ENCODE results near the gene LAMC1. TPM values are rescaled to one million over a fixed set of nuclear protein-coding genes. Genes with fewer than 3 reads are reported as not detected.

Gene LAMC1
- polyA plus RNA-seq, 1 donor from 2014 or later = 4.2 TPM

DNA sequence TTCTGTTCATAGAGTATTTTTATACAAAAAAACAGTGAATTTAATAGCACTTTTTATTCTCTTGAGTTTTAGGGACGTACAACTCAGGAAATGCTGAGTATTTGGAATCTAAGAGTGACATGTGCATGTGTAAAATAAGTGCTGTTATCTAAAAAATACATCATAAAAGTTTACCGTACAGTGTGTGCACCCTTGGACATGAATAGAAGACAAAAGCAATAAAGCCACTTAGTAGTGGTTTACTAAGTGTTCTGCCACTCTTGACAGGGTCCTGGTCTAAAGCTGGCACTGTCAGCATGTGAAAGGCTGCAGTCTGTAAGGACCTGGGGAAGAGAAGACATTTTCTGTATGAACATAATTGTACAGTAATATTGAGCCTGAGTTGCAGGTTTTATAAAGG, 51.0 kb downstream of the LAMC1 start (continued):
- TF ChIP-seq, protein P1, sequence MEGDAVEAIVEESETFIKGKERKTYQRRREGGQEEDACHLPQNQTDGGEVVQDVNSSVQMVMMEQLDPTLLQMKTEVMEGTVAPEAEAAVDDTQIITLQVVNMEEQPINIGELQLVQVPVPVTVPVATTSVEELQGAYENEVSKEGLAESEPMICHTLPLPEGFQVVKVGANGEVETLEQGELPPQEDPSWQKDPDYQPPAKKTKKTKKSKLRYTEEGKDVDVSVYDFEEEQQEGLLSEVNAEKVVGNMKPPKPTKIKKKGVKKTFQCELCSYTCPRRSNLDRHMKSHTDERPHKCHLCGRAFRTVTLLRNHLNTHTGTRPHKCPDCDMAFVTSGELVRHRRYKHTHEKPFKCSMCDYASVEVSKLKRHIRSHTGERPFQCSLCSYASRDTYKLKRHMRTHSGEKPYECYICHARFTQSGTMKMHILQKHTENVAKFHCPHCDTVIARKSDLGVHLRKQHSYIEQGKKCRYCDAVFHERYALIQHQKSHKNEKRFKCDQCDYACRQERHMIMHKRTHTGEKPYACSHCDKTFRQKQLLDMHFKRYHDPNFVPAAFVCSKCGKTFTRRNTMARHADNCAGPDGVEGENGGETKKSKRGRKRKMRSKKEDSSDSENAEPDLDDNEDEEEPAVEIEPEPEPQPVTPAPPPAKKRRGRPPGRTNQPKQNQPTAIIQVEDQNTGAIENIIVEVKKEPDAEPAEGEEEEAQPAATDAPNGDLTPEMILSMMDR (IDR thresholded peaks at IDR 0.05; ENCODE audit: poor library complexity, severe bottlenecking) = no peak

DNA sequence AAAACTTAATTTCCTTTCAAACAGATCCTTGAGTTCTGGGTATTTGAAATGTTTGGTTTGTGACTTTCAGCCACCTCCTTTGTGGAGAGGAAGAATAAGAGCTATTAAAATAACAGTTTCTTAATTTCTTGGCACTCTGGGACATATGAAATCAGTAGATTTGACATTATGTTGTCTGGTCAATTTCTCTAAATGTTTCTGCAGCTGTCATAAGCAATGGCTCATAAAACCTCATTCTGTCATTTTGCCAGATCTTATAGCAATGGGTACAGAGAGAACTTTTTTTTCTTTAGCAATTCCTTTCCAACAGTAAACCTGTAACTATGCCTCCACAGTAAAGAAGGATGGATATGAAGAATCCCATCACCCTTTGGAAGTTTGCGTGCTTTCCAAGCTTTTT, 52.6 kb downstream of the LAMC1 start:
- Histone ChIP-seq H4K20me1 (ENCODE audit: insufficient read depth) (no peaks in the 10 kb centered on the region), H3K79me2 (replicated peaks; ENCODE audit: insufficient read depth, low read length) (no peaks in the 10 kb centered on the region), H3K4me2 (ENCODE audit: low read length) (no peak overlapping the region)

DNA sequence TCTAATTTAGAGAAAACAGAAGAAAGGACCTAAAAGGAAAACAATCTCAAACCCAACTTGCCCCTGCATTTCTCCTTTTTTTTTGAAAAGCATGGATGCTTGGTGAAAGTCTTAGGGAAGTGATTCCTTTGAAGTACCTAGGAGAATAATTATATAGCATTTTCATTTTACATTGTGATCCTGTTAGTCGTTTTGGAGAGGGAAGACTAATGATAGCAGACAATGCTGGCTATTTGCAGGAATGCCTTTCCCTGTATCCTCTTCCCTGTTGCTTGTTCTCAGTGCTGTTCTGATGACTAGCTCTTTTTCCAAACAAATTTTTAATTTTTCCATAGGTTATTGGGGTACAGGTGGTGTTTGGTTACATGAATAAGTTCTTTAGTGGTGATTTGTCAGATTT, 53.9 kb downstream of the LAMC1 start:
- Histone ChIP-seq H2AFZ (ENCODE audit: low read depth, low read length) (no peak overlapping the region), H3K79me2 (replicated peaks; ENCODE audit: insufficient read depth, low read length) (no peaks in the 10 kb centered on the region), H3K9ac (ENCODE audit: low read length) (no peak overlapping the region), H3K4me2 (ENCODE audit: low read length) (no peak overlapping the region), H3K4me3 (ENCODE audit: low read length) (no peak overlapping the region), H3K36me3 (ENCODE audit: insufficient read depth, low read length) (no peaks in the 10 kb centered on the region), H3K27ac (ENCODE audit: low read length) (no peak overlapping the region), H3F3A (ENCODE audit: insufficient read depth, low read length, poor library complexity, severe bottlenecking) (no peaks in the 10 kb centered on the region), H3K9me2 (ENCODE audit: insufficient read depth, low read length) (no peaks in the 10 kb centered on the region), H3K27me3 (ENCODE audit: insufficient read depth, low read depth, low read length) (no peaks in the 10 kb centered on the region), H3K9me3 (ENCODE audit: low read length) (no peaks in the 10 kb centered on the region), H4K20me1 (ENCODE audit: insufficient read depth) (no peaks in the 10 kb centered on the region)
- TF ChIP-seq EZH2 (IDR thresholded peaks at IDR 0.05; ENCODE audit: borderline replicate concordance, insufficient read depth, low read length, poor library complexity, severe bottlenecking) = no peak
- no peak for TF ChIP-seq RAD21 (conservative IDR thresholded peaks at IDR 0.05)
- TF ChIP-seq, protein P1 (IDR thresholded peaks at IDR 0.05; ENCODE audit: poor library complexity, severe bottlenecking) = no peak
- TF ChIP-seq EP300 (conservative IDR thresholded peaks at IDR 0.05; ENCODE audit: poor library complexity, severe bottlenecking) = no peak
- TF ChIP-seq, protein P2, sequence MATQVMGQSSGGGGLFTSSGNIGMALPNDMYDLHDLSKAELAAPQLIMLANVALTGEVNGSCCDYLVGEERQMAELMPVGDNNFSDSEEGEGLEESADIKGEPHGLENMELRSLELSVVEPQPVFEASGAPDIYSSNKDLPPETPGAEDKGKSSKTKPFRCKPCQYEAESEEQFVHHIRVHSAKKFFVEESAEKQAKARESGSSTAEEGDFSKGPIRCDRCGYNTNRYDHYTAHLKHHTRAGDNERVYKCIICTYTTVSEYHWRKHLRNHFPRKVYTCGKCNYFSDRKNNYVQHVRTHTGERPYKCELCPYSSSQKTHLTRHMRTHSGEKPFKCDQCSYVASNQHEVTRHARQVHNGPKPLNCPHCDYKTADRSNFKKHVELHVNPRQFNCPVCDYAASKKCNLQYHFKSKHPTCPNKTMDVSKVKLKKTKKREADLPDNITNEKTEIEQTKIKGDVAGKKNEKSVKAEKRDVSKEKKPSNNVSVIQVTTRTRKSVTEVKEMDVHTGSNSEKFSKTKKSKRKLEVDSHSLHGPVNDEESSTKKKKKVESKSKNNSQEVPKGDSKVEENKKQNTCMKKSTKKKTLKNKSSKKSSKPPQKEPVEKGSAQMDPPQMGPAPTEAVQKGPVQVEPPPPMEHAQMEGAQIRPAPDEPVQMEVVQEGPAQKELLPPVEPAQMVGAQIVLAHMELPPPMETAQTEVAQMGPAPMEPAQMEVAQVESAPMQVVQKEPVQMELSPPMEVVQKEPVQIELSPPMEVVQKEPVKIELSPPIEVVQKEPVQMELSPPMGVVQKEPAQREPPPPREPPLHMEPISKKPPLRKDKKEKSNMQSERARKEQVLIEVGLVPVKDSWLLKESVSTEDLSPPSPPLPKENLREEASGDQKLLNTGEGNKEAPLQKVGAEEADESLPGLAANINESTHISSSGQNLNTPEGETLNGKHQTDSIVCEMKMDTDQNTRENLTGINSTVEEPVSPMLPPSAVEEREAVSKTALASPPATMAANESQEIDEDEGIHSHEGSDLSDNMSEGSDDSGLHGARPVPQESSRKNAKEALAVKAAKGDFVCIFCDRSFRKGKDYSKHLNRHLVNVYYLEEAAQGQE (IDR thresholded peaks at IDR 0.05; ENCODE audit: borderline replicate concordance) = no peak
- TF ChIP-seq MXI1 (conservative IDR thresholded peaks at IDR 0.05; ENCODE audit: poor library complexity, severe bottlenecking) = no peak
- TF ChIP-seq SMC3 (conservative IDR thresholded peaks at IDR 0.05; ENCODE audit: poor library complexity) = no peak

More for the DNA sequence above, 52.6 kb downstream of the LAMC1 start:
- Histone ChIP-seq H3K36me3 (ENCODE audit: insufficient read depth, low read length) (no peaks in the 10 kb centered on the region), H3K9me2 (ENCODE audit: insufficient read depth, low read length) (no peaks in the 10 kb centered on the region), H3F3A (ENCODE audit: insufficient read depth, low read length, poor library complexity, severe bottlenecking) (no peaks in the 10 kb centered on the region), H3K27ac (ENCODE audit: low read length) (no peak overlapping the region), H2AFZ (ENCODE audit: low read depth, low read length) (no peak overlapping the region), H3K9me3 (ENCODE audit: low read length) (no peaks in the 10 kb centered on the region), H3K27me3 (ENCODE audit: insufficient read depth, low read depth, low read length) (no peaks in the 10 kb centered on the region), H3K9ac (ENCODE audit: low read length) (no peak overlapping the region), H3K4me3 (ENCODE audit: low read length) (no peak overlapping the region)
- TF ChIP-seq, protein P2 (IDR thresholded peaks at IDR 0.05; ENCODE audit: borderline replicate concordance) = no peak
- TF ChIP-seq EZH2 (IDR thresholded peaks at IDR 0.05; ENCODE audit: borderline replicate concordance, insufficient read depth, low read length, poor library complexity, severe bottlenecking) (no peak), TAF1 (IDR thresholded peaks at IDR 0.05; ENCODE audit: low read depth) (no peak), EP300 (conservative IDR thresholded peaks at IDR 0.05; ENCODE audit: poor library complexity, severe bottlenecking) (no peak)

Measured in neural cell (in vitro differentiated cells).